ENCODE results near the gene TMEM9B.
A peak's percentile ranks its signal among the peaks of the same experiment; 100 is the strongest.
"Not testable (repeated sequence)": the region's sequence is repeated elsewhere in the genome, so short reads cannot be mapped to it uniquely, and the experiment has no call there.

TMEM9B gene

GRCh38 chr11:8964324-8965320 lies at the start of gene TMEM9B:
Gene TMEM9B (minus strand): TSS chr11:8964442. CDS start chr11:8964313, 129 bp downstream.
- peaks cover 3% of the 10 kb centered on the region for H3K36me3 Mint-ChIP-seq
- H3K27me3 Mint-ChIP-seq = no peaks in the 10 kb centered on the region
- peak within 1 kb of the TSS; percentile 99 for H3K4me3 Mint-ChIP-seq
- no peaks in the 10 kb centered on the region for H3K9me3 Mint-ChIP-seq (ENCODE audit: low read depth)
- peaks cover 32% of the 10 kb centered on the region for H3K4me1 Mint-ChIP-seq (ENCODE audit: low read depth)
- peak within 1 kb of the TSS; percentile 93 for H3K27ac Mint-ChIP-seq

GRCh38 chr11:9013373-9013772 lies 49.1 kb upstream of the TMEM9B start:
- H3K27me3 Mint-ChIP-seq = peaks cover 2% of the 10 kb centered on the region
- no peak overlapping the region for H3K27ac Mint-ChIP-seq
- no peaks in the 10 kb centered on the region for H3K36me3 Mint-ChIP-seq
- H3K4me3 Mint-ChIP-seq = no peak overlapping the region
- no peaks in the 10 kb centered on the region for H3K9me3 Mint-ChIP-seq (ENCODE audit: low read depth)
- peaks cover 13% of the 10 kb centered on the region for H3K4me1 Mint-ChIP-seq (ENCODE audit: low read depth)

DNA sequence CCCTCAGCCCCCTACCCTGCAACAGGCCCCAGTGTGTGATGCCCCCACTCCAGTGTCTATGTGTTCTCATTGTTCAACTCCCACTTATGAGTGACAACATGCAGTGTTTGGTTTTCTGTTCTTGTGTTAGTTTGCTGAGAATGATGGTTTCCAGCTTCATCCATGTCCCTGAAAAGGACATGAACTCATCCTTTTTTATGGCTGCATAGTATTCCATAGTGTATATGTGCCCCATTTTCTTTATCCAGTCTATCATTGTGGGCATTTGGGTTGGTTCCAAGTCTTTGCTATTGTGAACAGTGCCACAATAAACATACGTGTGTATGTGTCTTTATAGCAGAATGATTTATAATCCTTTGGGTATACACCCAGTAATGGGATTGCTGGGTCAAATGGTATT lies 45.3 kb upstream of the TMEM9B start:
- H3K4me1 Mint-ChIP-seq (ENCODE audit: low read depth); H3K9me3 Mint-ChIP-seq (ENCODE audit: low read depth); H3K27me3 Mint-ChIP-seq; H3K27ac Mint-ChIP-seq; H3K4me3 Mint-ChIP-seq; H3K36me3 Mint-ChIP-seq: not testable (repeated sequence)

GRCh38 chr11:9008661-9009060 lies 44.4 kb upstream of the TMEM9B start:
- peaks cover 3% of the 10 kb centered on the region for H3K27me3 Mint-ChIP-seq
- H3K27ac Mint-ChIP-seq = no peak overlapping the region
- no peak overlapping the region for H3K4me3 Mint-ChIP-seq
- H3K4me1 Mint-ChIP-seq (ENCODE audit: low read depth) = peaks cover 6% of the 10 kb centered on the region
- H3K36me3 Mint-ChIP-seq = no peaks in the 10 kb centered on the region
- no peaks in the 10 kb centered on the region for H3K9me3 Mint-ChIP-seq (ENCODE audit: low read depth)

- H3K27me3 Mint-ChIP-seq = peaks cover 2% of the 10 kb centered on the region
- no peak overlapping the region for H3K27ac Mint-ChIP-seq
- no peaks in the 10 kb centered on the region for H3K9me3 Mint-ChIP-seq (ENCODE audit: low read depth)
- no peaks in the 10 kb centered on the region for H3K36me3 Mint-ChIP-seq
- peaks cover 9% of the 10 kb centered on the region for H3K4me1 Mint-ChIP-seq (ENCODE audit: low read depth)
- no peak overlapping the region for H3K4me3 Mint-ChIP-seq
Measured at GRCh38 chr11:9008011-9008550, 43.8 kb upstream of the TMEM9B start.

GRCh38 chr11:9005087-9005486 lies 40.8 kb upstream of the TMEM9B start:
- H3K9me3 Mint-ChIP-seq (ENCODE audit: low read depth) = no peaks in the 10 kb centered on the region
- H3K27ac Mint-ChIP-seq = peak overlapping the region; percentile 7
- peaks cover 27% of the 10 kb centered on the region for H3K4me1 Mint-ChIP-seq (ENCODE audit: low read depth)
- no peaks in the 10 kb centered on the region for H3K36me3 Mint-ChIP-seq
- H3K4me3 Mint-ChIP-seq = peak overlapping the region; percentile 64
- peaks cover 13% of the 10 kb centered on the region for H3K27me3 Mint-ChIP-seq

DNA sequence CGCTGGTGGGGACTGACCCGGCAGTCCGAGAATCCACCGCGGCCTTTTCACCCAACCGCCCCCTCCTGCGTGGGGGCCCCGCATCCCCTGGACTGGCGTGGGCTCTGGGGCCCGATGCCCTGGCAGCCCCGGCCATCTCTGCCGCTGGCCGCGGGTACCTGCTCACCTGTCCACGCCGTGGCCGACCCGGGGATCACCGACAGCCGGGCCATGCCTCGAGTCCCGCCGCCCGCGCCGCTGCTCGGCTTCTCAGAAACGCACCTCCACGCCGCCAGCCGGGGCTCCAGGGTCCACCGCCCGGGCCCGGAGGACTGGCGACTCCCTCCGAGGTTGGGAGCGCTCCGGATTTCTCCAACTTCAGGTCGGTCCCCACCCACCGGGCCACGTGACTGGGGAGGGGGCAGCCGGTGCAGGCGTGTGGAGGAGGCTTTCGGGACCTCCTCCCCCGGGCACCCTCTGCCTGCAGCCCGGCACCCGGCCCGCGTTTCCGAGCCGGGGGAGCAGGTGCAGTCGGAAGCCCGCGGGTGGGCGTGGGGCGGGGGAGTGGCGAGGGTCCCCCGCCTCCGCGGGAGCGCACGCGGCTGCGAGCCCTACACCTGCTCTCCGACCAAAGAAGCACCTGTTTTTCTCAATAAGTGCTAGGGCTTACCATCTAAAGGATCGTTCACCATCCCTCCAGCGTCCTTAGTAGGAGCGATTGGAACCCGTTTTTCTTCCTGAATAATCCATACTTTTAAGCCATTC lies 40.1 kb upstream of the TMEM9B start:
- Mint-ChIP-seq H3K4me1 (ENCODE audit: low read depth) (peaks cover 27% of the 10 kb centered on the region), H3K27me3 (peaks cover 17% of the 10 kb centered on the region), H3K27ac (peak overlapping the region; percentile 25), H3K36me3 (no peaks in the 10 kb centered on the region), H3K4me3 (peak overlapping the region; percentile 64), H3K9me3 (ENCODE audit: low read depth) (no peaks in the 10 kb centered on the region)

DNA sequence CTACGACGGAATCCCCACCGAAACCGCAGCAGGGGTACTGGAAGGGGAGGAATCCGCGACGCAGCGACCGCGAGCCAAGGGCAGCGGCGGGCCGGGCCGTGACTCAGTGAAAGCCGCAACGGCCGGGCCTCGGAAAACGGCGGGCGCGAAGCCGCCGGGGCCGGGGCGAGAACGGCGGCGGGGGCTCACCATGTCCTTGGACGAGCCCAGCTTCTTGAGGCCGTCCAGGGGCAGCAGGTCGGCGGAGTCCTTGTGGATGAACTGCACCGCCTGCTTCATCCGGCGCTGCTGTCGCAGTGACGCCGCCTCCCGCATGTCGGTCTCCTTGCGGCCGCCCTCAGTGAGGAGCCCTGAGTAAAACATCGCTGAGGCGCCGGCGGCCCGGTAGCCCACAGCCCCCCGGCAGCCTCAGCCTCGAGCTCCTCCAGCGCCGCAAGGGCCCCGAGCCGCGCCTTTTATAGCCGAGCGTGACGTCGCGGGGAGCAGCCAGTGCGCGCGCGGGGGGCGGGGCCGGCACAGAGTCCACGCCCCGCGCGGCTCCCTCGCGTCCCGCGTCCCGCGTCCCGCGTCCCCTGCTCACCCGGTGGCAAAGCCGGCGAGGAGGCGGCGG lies 39.4 kb upstream of the TMEM9B start, which contains the start of gene NRIP3:
Gene NRIP3 (minus strand): TSS at position 429 of the 610 bp plus-strand sequence. CDS start 66 bp downstream, at position 363.
- H3K27me3 Mint-ChIP-seq = peaks cover 21% of the 10 kb centered on the region
- peak within 1 kb of the TSS; percentile 83 for H3K4me3 Mint-ChIP-seq
- H3K27ac Mint-ChIP-seq = peak within 1 kb of the TSS; percentile 54
- no peaks in the 10 kb centered on the region for H3K36me3 Mint-ChIP-seq
- H3K4me1 Mint-ChIP-seq (ENCODE audit: low read depth) = peaks cover 27% of the 10 kb centered on the region
- no peaks in the 10 kb centered on the region for H3K9me3 Mint-ChIP-seq (ENCODE audit: low read depth)

GRCh38 chr11:9002920-9003572 lies 38.8 kb upstream of the TMEM9B start:
- no peaks in the 10 kb centered on the region for H3K9me3 Mint-ChIP-seq (ENCODE audit: low read depth)
- no peaks in the 10 kb centered on the region for H3K36me3 Mint-ChIP-seq
- H3K27ac Mint-ChIP-seq = peak overlapping the region; percentile 54
- peak overlapping the region; percentile 83 for H3K4me3 Mint-ChIP-seq
- H3K27me3 Mint-ChIP-seq = peaks cover 25% of the 10 kb centered on the region
- peaks cover 27% of the 10 kb centered on the region for H3K4me1 Mint-ChIP-seq (ENCODE audit: low read depth)

DNA sequence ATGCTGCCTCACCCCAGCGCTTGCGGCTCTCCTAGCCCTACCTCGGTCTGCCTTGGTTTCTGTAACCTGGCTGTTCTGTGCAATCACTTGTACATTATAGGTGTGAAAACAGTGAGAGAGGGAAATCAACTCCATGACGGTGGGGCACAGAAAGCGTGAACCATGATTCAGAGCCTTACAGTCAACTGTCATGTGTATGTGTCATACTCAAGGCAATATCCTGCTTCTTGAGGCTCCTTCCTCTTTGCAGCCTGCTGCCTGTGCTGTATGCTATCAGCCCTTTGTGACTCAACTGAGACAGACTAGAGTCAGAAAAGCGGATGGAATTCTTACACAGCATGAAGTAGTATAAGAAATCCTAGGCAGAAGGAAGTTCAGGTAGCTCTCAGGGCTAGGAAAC lies 37.5 kb upstream of the TMEM9B start:
- Mint-ChIP-seq H3K27ac (peak overlapping the region; percentile 46), H3K4me1 (ENCODE audit: low read depth) (peaks cover 27% of the 10 kb centered on the region), H3K4me3 (peak overlapping the region; percentile 67), H3K9me3 (ENCODE audit: low read depth) (no peaks in the 10 kb centered on the region), H3K27me3 (peaks cover 27% of the 10 kb centered on the region), H3K36me3 (no peaks in the 10 kb centered on the region)

GRCh38 chr11:8998017-8998416 lies 33.8 kb upstream of the TMEM9B start:
- Mint-ChIP-seq H3K4me3 (no peak overlapping the region), H3K36me3 (no peaks in the 10 kb centered on the region), H3K27ac (no peak overlapping the region), H3K27me3 (peaks cover 26% of the 10 kb centered on the region), H3K4me1 (ENCODE audit: low read depth) (peaks cover 18% of the 10 kb centered on the region), H3K9me3 (ENCODE audit: low read depth) (no peaks in the 10 kb centered on the region)

GRCh38 chr11:8997451-8997850 lies 33.2 kb upstream of the TMEM9B start:
- peaks cover 26% of the 10 kb centered on the region for H3K27me3 Mint-ChIP-seq
- no peak overlapping the region for H3K27ac Mint-ChIP-seq
- no peaks in the 10 kb centered on the region for H3K9me3 Mint-ChIP-seq (ENCODE audit: low read depth)
- H3K4me1 Mint-ChIP-seq (ENCODE audit: low read depth) = peaks cover 13% of the 10 kb centered on the region
- H3K4me3 Mint-ChIP-seq = no peak overlapping the region
- no peaks in the 10 kb centered on the region for H3K36me3 Mint-ChIP-seq

GRCh38 chr11:8989453-8989852 lies 25.2 kb upstream of the TMEM9B start:
- Mint-ChIP-seq H3K36me3 (peaks cover 2% of the 10 kb centered on the region), H3K4me1 (ENCODE audit: low read depth) (no peaks in the 10 kb centered on the region), H3K4me3 (no peak overlapping the region), H3K9me3 (ENCODE audit: low read depth) (no peaks in the 10 kb centered on the region), H3K27ac (no peak overlapping the region), H3K27me3 (peaks cover 25% of the 10 kb centered on the region)

All from activated naive CD8-positive, alpha-beta T cell (primary cell).